ENCODE data around the gene THSD4.

DNA sequence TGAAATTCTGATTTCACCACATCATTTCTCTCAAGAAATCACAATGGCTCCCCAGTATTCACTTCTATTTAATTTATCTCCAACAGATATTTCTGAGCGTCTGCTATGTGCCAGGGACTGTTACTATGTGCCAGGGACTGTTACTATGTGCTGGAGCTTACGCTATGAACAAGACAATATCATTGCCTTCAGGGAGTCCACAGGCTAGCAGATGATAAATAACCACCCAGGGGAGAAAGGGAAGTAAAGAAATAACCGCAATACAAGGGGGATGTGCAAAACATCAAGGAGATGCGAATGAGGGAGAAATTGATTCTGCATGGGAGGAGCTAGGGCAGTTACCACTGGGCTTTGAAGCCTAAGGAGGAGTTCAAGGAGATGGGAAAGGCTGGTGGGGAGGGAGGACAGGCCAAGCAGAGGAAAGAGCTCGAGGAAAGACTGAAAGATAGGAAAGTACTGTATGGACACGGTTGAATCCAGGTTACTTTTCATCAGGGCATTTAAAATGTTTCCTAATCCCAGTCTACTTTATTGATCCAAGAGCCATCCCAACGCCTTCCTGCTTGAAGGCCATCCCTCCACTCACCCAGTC, 2.5 kb downstream of the THSD4 start:
- TF ChIP-seq, protein P1, sequence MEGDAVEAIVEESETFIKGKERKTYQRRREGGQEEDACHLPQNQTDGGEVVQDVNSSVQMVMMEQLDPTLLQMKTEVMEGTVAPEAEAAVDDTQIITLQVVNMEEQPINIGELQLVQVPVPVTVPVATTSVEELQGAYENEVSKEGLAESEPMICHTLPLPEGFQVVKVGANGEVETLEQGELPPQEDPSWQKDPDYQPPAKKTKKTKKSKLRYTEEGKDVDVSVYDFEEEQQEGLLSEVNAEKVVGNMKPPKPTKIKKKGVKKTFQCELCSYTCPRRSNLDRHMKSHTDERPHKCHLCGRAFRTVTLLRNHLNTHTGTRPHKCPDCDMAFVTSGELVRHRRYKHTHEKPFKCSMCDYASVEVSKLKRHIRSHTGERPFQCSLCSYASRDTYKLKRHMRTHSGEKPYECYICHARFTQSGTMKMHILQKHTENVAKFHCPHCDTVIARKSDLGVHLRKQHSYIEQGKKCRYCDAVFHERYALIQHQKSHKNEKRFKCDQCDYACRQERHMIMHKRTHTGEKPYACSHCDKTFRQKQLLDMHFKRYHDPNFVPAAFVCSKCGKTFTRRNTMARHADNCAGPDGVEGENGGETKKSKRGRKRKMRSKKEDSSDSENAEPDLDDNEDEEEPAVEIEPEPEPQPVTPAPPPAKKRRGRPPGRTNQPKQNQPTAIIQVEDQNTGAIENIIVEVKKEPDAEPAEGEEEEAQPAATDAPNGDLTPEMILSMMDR (conservative IDR thresholded peaks at IDR 0.05) = no peak
- TF ChIP-seq ZFX (IDR thresholded peaks at IDR 0.05) = no peak

Data from C4-2B (cell line).